Adrenal gland (tissue), 5 donors: ENCODE measurements around the gene RABL3.
A peak's percentile ranks its signal among the peaks of the same experiment; 100 is the strongest.

ENCODE experiments used
- POLR2A ChIP-seq, 2 donors: fragments of 450-650 bp; IDR thresholded peaks; one replicate each; pipeline ENCODE4 v1.6.1; 2017; ENCODE audit warnings: antibody characterized with exemption in 2 of 2, mild to moderate bottlenecking in 2 of 2, moderate library complexity in 1 of 2
- TF ChIP-seq, protein P1 (sequence below), 6 experiments: fragments of 450-650 bp in 4 of 6; fragments of 200-600 bp in 2 of 6; sonication (generic) in 1 of 6; IDR thresholded peaks; 1 replicate in 5 of 6; 2 replicates in 1 of 6; pipeline versions ENCODE4 v1.5.1 to v1.8.0; 2016 to 2021; ENCODE audit warnings: antibody characterized with exemption in 6 of 6, mild to moderate bottlenecking in 2 of 6, moderate library complexity in 1 of 6
- donor health status: DM: no; HTN: no; CAD: no.

DNA sequence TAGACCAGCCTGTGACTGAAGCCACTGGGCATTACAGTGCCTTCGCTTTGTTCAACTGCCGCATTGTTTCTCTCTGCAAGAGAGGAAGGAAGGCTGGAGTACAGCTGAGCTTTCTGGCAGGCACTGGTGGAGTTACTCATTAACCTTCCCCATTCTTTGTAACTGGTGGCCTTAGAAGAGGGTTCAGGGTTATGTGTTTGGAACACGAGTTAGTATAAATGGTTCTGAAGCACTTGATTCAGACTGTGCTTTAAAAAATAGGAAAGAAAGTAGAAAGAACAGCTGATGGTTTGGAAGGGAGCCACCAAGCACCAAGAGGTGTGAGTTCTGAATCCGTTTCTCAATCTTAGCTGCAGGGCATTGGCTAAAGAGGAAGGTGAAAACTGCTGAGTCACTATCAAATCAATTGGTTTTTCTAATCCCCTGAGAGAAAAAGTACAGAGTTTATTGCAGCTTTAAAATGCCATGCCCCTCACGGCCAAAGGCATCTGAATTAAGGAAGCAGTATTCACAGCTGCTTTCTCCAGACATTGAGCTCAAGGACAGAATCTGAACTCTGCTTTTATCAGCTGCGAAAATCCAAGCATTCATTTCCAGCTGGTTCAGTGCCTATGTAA is 63.9 kb downstream of the RABL3 start:
- peak in 1 of 2 donors; percentile 80 for TF ChIP-seq POLR2A (IDR thresholded peaks at IDR 0.05)
- TF ChIP-seq, protein P1, sequence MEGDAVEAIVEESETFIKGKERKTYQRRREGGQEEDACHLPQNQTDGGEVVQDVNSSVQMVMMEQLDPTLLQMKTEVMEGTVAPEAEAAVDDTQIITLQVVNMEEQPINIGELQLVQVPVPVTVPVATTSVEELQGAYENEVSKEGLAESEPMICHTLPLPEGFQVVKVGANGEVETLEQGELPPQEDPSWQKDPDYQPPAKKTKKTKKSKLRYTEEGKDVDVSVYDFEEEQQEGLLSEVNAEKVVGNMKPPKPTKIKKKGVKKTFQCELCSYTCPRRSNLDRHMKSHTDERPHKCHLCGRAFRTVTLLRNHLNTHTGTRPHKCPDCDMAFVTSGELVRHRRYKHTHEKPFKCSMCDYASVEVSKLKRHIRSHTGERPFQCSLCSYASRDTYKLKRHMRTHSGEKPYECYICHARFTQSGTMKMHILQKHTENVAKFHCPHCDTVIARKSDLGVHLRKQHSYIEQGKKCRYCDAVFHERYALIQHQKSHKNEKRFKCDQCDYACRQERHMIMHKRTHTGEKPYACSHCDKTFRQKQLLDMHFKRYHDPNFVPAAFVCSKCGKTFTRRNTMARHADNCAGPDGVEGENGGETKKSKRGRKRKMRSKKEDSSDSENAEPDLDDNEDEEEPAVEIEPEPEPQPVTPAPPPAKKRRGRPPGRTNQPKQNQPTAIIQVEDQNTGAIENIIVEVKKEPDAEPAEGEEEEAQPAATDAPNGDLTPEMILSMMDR (IDR thresholded peaks at IDR 0.05) = no peak
